HEK293T (cell line): ENCODE data around the gene SEMA4D.

Experiments used
- CTCF ChIA-PET: fragments of 350-600 bp; formaldehyde crosslinking; extraction: SDS; loops from one replicate; lab custom pipeline; 2021; ENCODE audit warnings: antibody characterized with exemption, inconsistent platforms; lab: Yijun Ruan, JAX
- POLR2A ChIA-PET: fragments of 350-600 bp; formaldehyde crosslinking; extraction: SDS; loops from one replicate; lab custom pipeline; 2020; ENCODE audit warnings: antibody characterized with exemption, inconsistent platforms; lab: Yijun Ruan, JAX
- DNase-seq: peaks from one replicate; pipeline ENCODE4 v3.0.0; 2012; ENCODE audit warnings: mixed read lengths; ENCODE audit errors: extremely low spot score
- ARNT ChIP-seq: fragments of 450-650 bp; IDR thresholded peaks from 2 replicates; pipeline ENCODE4 v1.6.1; 2017; ENCODE audit warnings: mild to moderate bottlenecking
- BHLHE40 ChIP-seq: fragments of 450-650 bp; IDR thresholded peaks from 2 replicates; pipeline ENCODE4 v1.6.1; 2016; ENCODE audit warnings: mild to moderate bottlenecking, moderate library complexity, borderline replicate concordance
- CTBP1 ChIP-seq: fragments of 450-650 bp; IDR thresholded peaks from 2 replicates; pipeline ENCODE4 v1.6.1; 2016; ENCODE audit warnings: borderline replicate concordance
- ELF4 ChIP-seq: fragments of 450-650 bp; IDR thresholded peaks from 2 replicates; pipeline ENCODE4 v1.6.1; 2017; ENCODE audit warnings: antibody characterized with exemption
- FOXA1 ChIP-seq: fragments of 450-650 bp; IDR thresholded peaks from 2 replicates; pipeline ENCODE4 v1.6.1; 2016; ENCODE audit warnings: mild to moderate bottlenecking
- FOXK2 ChIP-seq: fragments of 450-650 bp; IDR thresholded peaks from 2 replicates; pipeline ENCODE4 v1.6.1; 2016; ENCODE audit warnings: mild to moderate bottlenecking
- FOXM1 ChIP-seq: fragments of 450-650 bp; IDR thresholded peaks from 2 replicates; pipeline ENCODE4 v1.6.1; 2017; ENCODE audit warnings: mild to moderate bottlenecking, borderline replicate concordance
- HDGF ChIP-seq: fragments of 450-650 bp; IDR thresholded peaks from 2 replicates; pipeline ENCODE4 v1.6.1; 2017; ENCODE audit warnings: antibody characterized with exemption, borderline replicate concordance
- L3MBTL2 ChIP-seq: fragments of 450-650 bp; conservative IDR thresholded peaks from 2 replicates; pipeline ENCODE4 v1.6.1; 2016; ENCODE audit warnings: mild to moderate bottlenecking
- LEF1 ChIP-seq: fragments of 450-650 bp; IDR thresholded peaks from 2 replicates; pipeline ENCODE4 v1.6.1; 2017; ENCODE audit warnings: mild to moderate bottlenecking, borderline replicate concordance
- NFRKB ChIP-seq: fragments of 450-650 bp; IDR thresholded peaks from 2 replicates; pipeline ENCODE4 v1.6.1; 2016; ENCODE audit warnings: mild to moderate bottlenecking, moderate library complexity
- SP1 ChIP-seq: fragments of 450-650 bp; IDR thresholded peaks from 2 replicates; pipeline ENCODE4 v1.6.1; 2017
- SUZ12 ChIP-seq: fragments of 450-650 bp; IDR thresholded peaks from 2 replicates; pipeline ENCODE4 v1.6.1; 2016; ENCODE audit warnings: mild to moderate bottlenecking
- TARDBP ChIP-seq: fragments of 450-650 bp; IDR thresholded peaks from 2 replicates; pipeline ENCODE4 v1.6.1; 2016
- ZNF384 ChIP-seq: fragments of 450-650 bp; IDR thresholded peaks from 2 replicates; pipeline ENCODE4 v1.6.1; 2016
- TF ChIP-seq, protein P1 (sequence below): fragments of 450-650 bp; IDR thresholded peaks from 2 replicates; pipeline ENCODE4 v1.6.1; 2016

SEMA4D gene

DNA sequence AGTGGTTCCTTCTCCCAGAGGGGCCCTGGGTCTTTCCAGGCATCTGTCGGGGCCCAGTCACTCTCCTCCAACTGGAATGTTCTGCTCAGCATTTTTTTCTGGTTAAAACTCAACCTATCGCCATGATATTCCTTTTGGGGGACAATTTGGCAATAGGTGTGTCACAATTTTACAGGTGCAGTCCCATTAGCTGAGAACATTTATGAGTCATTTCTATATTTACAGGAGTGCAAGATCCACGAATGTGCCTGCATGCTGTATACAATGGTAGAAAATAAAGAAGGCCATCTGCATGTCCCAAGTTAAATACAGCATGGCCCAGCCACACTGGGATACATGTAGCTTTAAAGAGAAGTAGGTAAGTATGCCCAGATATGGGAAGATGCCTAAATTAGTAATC is 28.8 kb upstream of the SEMA4D start:
- DNase-seq = no peak
- CTCF ChIA-PET = no interaction called here
- no peak for TF ChIP-seq FOXM1
- no peak for TF ChIP-seq FOXK2
- no peak for TF ChIP-seq LEF1
- TF ChIP-seq SUZ12 = no peak
- no peak for TF ChIP-seq CTBP1
- no peak for TF ChIP-seq ELF4
- no peak for TF ChIP-seq ZNF384
- no peak for TF ChIP-seq TARDBP
- TF ChIP-seq, protein P1, sequence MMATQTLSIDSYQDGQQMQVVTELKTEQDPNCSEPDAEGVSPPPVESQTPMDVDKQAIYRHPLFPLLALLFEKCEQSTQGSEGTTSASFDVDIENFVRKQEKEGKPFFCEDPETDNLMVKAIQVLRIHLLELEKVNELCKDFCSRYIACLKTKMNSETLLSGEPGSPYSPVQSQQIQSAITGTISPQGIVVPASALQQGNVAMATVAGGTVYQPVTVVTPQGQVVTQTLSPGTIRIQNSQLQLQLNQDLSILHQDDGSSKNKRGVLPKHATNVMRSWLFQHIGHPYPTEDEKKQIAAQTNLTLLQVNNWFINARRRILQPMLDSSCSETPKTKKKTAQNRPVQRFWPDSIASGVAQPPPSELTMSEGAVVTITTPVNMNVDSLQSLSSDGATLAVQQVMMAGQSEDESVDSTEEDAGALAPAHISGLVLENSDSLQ = no peak
- TF ChIP-seq BHLHE40 = no peak
- TF ChIP-seq SP1 = no peak
- no peak for TF ChIP-seq ARNT
- TF ChIP-seq HDGF = no peak
- TF ChIP-seq L3MBTL2 = no peak
- no peak for TF ChIP-seq FOXA1
- TF ChIP-seq NFRKB = no peak
- POLR2A ChIA-PET = no interaction called here

DNA sequence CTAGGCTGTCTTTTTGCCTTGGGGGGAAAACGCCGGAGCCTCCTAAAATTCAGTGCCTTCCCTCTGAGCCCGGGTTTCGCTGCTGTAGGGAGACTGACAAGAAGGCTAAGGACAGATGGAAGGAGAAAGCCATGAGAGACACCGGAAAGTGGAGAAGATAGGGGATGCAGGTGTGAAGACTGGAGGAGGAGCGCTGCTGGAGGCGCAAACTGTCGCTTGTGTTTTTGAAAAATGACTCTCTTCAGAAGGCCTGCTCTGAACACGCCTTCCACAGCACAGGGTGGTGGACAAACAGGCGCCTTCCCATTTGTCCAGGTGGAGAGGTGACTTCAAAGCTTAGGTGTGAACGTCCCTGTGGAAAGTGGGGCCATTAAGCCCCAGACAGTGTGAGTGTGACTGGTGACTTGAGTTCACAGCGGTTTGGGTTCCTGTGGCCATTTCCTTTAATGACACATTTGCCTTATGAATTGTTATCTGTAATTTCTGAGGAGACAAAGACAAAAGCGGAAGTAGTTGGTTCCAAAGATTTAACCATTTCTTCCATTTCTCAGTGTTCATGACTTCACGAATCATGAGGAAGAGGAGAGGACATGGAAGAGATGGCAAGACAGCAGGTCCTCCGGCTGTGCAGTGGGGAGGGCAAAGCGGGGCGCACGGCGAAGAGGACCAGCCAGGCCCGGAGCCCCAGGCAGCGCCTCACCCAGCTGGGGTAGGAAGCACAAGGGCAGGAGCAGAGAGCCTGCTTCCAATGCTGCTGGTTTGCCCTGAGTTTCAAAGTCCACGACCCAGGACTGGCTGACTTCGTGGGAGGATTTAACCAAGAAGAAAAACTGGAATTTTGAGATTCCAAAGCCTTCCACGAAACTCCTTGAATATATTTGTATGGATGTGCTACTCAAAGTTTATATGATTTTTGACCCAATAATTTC is 27.8 kb upstream of the SEMA4D start:
- DNase-seq = no peak
- TF ChIP-seq BHLHE40 (no peak), FOXA1 (no peak), TARDBP (no peak), NFRKB (no peak)
- CTCF ChIA-PET = no interaction called here

DNA sequence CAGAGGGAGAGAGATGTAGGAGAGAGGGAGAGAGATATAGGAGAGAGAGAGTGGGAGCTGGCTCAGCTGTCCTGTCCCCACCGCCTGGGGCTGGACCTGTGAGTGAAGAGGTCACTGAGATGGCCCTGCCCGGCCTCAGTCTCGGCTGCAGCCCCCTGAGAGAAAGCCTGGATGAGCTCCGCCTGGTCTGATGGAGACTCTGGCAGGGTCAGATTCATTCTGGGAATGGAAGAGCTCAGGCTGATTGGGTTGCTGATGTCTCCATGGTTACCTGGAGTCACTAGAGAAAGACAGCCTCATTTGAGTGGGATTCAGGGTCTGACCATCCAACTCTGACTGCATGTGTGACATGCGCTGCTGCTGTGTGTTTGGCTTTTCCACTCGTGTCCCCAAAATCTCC is 27.1 kb upstream of the SEMA4D start:
- DNase-seq = no peak
- TF ChIP-seq SP1 (no peak), L3MBTL2 (no peak), FOXA1 (no peak), NFRKB (no peak), ARNT (no peak), LEF1 (no peak), ELF4 (no peak), CTBP1 (no peak), FOXK2 (no peak), HDGF (no peak), BHLHE40 (no peak), TARDBP (no peak), SUZ12 (no peak), FOXM1 (no peak), ZNF384 (no peak)
- TF ChIP-seq, protein P1 = no peak
- ChIA-PET POLR2A (no interaction called here), CTCF (no interaction called here)

More for the DNA sequence above, 27.8 kb upstream of the SEMA4D start:
- POLR2A ChIA-PET = no interaction called here

DNA sequence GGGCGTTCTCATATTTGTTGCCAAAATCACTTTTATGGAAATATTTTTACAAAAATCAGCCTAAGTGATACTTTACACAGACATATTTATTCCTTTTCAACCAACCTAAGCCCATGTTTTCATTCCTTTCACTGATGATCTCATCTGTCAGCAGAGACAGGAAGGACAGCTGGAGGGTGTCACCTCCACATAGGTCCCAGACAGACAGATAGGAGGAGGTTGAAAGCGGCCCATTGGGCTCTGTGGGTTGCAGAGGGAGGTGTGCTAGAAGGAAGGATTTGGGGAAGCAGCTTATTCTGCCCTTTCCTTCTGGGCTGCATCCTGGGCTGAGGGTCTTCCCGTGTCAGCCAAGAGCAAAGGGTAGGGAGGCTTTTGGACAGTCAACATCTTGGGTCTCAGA is 26.0 kb upstream of the SEMA4D start:
- DNase-seq = no peak
- ChIA-PET CTCF (no interaction called here), POLR2A (no interaction called here)
- TF ChIP-seq TARDBP (no peak), HDGF (no peak), LEF1 (no peak), NFRKB (no peak), SUZ12 (no peak), CTBP1 (no peak), ZNF384 (no peak), FOXA1 (no peak), BHLHE40 (no peak), ELF4 (no peak), L3MBTL2 (no peak), FOXM1 (no peak), FOXK2 (no peak), SP1 (no peak), ARNT (no peak)
- TF ChIP-seq, protein P1 = no peak

DNA sequence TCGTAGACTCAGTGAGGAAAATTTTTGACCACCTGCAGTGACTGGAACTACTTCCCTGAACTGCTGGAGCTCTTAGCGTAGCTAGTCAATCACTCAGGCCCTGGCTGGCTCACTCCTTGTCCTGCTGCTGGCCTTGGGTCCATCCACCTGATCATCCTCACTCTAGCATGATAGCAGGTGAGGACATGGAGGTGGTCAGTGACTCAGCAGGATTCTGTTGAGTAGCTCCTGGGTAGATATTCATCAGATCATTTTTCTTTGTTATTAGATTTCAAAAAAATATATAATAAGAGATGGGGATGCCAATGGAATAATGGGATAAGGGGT is 25.0 kb upstream of the SEMA4D start:
- CTCF ChIA-PET = no interaction called here
- DNase-seq = no peak
- POLR2A ChIA-PET = no interaction called here
- no peak for TF ChIP-seq HDGF
- TF ChIP-seq CTBP1 = no peak
- TF ChIP-seq FOXM1 = no peak
- TF ChIP-seq ARNT = no peak
- TF ChIP-seq, protein P1 = no peak
- TF ChIP-seq ZNF384 = no peak
- no peak for TF ChIP-seq LEF1
- no peak for TF ChIP-seq FOXK2
- TF ChIP-seq L3MBTL2 = no peak
- no peak for TF ChIP-seq SP1
